ENCODE measurements around the gene ATG101. TPM values are rescaled to one million over a fixed set of nuclear protein-coding genes. Genes with fewer than 3 reads are reported as not detected.

ATG101 gene
- polyA plus RNA-seq, 1 of the 3 experiments (the other 2 are of a cell fraction): 160 TPM

GRCh38 chr12:52059582-52060497, 9.9 kb upstream of the ATG101 start:
- no peaks in the 10 kb centered on the region for H3K9me3 ChIP-seq
- no peak for DNase-seq
- peaks cover 0 to 4% of the 10 kb centered on the region in 2 experiments for H3K36me3 ChIP-seq (replicated peaks in 1 of 2; ENCODE audit: control insufficient read depth in 1 of 2, insufficient read depth in 2 of 2, low read length in 1 of 2)
- no peaks in the 10 kb centered on the region for H3F3A ChIP-seq (replicated peaks; ENCODE audit: insufficient read depth)
- no peaks in the 10 kb centered on the region for H3K27me3 ChIP-seq (ENCODE audit: insufficient read depth)
- no peaks in the 10 kb centered on the region for H4K20me1 ChIP-seq (ENCODE audit: insufficient read depth)
- H2AFZ ChIP-seq (ENCODE audit: low read depth): no peak overlapping the region
- WGBS (ENCODE audit: low lambda C conversion rate): 87% methylated on average over 12 of the region's 12 CpGs
- no peaks in the 10 kb centered on the region for H3K9me2 ChIP-seq
- H3K4me1 ChIP-seq (ENCODE audit: control insufficient read depth in 1 of 2, insufficient read depth in 2 of 2, low read depth in 1 of 2, low read length in 1 of 2): peaks cover 0 to 36% of the 10 kb centered on the region in 2 experiments; a peak in 1 of 4 replicates
- POLR2A ChIA-PET: no interaction called here
- no peak overlapping the region for H3K27ac ChIP-seq (ENCODE audit: low read depth in 2 of 2, low read length in 1 of 2)
- H3K4me2 ChIP-seq: no peak overlapping the region
- no peak overlapping the region for H3K9ac ChIP-seq
- no peaks in the 10 kb centered on the region for H3K79me2 ChIP-seq (ENCODE audit: insufficient read depth)
- no peak for TF ChIP-seq SIN3A (IDR thresholded peaks at IDR 0.05; ENCODE audit: borderline replicate concordance, low read depth, low read length)
- no peak overlapping the region for H3K4me3 ChIP-seq (ENCODE audit: low read depth in 2 of 2, low read length in 1 of 2)
- CTCF ChIA-PET: interaction anchor here (0.5 to 15.6 kb wide), 7 partner anchors 9 to 67 kb away, joined by 3 to 279 read pairs (median 5); partner anchors contain the start of genes ATG101, NR4A1 and SMIM41

DNA sequence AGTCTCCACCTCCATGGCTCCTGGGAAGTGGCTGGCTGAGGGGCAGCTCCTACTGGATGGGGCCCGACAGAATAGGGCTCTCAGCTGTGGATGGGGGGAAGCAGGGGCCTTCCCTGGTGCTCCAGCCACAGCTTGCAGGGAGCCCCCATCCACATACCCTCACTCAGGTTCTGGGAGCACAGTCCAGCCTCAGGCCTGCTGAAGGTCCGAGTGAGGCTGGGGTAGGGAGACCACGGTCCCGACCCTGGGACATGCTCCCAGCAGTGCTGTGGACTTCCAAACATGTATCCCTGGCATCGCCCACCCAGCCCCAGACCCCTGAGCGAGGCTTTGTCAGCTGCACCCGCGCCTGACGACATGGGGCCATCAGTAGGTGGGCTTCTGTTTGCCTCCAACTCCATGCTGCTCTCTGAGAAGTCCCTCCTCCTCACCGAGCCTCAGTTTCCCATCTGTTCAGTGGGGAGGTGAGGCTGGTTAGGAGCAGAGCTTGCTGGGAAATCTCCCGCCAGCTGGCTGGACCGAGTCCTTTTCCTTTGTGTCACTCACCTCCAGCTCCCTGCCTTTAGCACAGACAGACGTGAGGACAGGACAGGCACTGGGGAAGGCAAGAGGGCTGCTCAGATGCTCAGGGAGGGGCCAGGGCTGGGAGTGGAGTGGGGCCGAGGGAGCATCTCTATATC, 9.1 kb upstream of the ATG101 start:
- Histone ChIP-seq H3K4me3 (ENCODE audit: low read depth in 2 of 2, low read length in 1 of 2) (no peak overlapping the region), H3K79me2 (ENCODE audit: insufficient read depth) (no peaks in the 10 kb centered on the region), H3K4me2 (no peak overlapping the region), H2AFZ (ENCODE audit: low read depth) (no peak overlapping the region), H3K9me2 (no peaks in the 10 kb centered on the region), H3F3A (replicated peaks; ENCODE audit: insufficient read depth) (no peaks in the 10 kb centered on the region), H3K9me3 (no peaks in the 10 kb centered on the region), H3K4me1 (ENCODE audit: control insufficient read depth in 1 of 2, insufficient read depth in 2 of 2, low read depth in 1 of 2, low read length in 1 of 2) (peaks cover 0 to 36% of the 10 kb centered on the region in 2 experiments; a peak in 1 of 4 replicates), H3K9ac (no peak overlapping the region), H3K27ac (ENCODE audit: low read depth in 2 of 2, low read length in 1 of 2) (no peak overlapping the region), H3K36me3 (replicated peaks in 1 of 2; ENCODE audit: control insufficient read depth in 1 of 2, insufficient read depth in 2 of 2, low read length in 1 of 2) (peaks cover 0 to 4% of the 10 kb centered on the region in 2 experiments), H3K27me3 (ENCODE audit: insufficient read depth) (no peaks in the 10 kb centered on the region), H4K20me1 (ENCODE audit: insufficient read depth) (no peaks in the 10 kb centered on the region)
- 60% methylated on average over 6 of the region's 14 CpGs for WGBS (ENCODE audit: low lambda C conversion rate)
- ChIA-PET CTCF (interaction anchor here (0.5 to 15.6 kb wide), 7 partner anchors 8 to 67 kb away, joined by 3 to 279 read pairs (median 3); partner anchors contain the start of genes ATG101 and NR4A1), POLR2A (no interaction called here)
- TF ChIP-seq NFIC (IDR thresholded peaks at IDR 0.05; ENCODE audit: borderline replicate concordance) (no peak), FOXJ3 (CRISPR knock-in tag; IDR thresholded peaks at IDR 0.05) (no peak), RFX5 (IDR thresholded peaks at IDR 0.05; ENCODE audit: low read length) (no peak), JUND (IDR thresholded peaks at IDR 0.05) (no peak), YY1 (IDR thresholded peaks at IDR 0.05; ENCODE audit: low read depth) (no peak), SMC3 (IDR thresholded peaks at IDR 0.05; ENCODE audit: low read depth, low read length) (no peak), MEF2A (IDR thresholded peaks at IDR 0.05; ENCODE audit: borderline replicate concordance, low read depth) (no peak), SIN3A (IDR thresholded peaks at IDR 0.05; ENCODE audit: borderline replicate concordance, low read depth, low read length) (no peak), REST (IDR thresholded peaks at IDR 0.05; ENCODE audit: low read depth, low read length) (no peak), FOSL2 (IDR thresholded peaks at IDR 0.05; ENCODE audit: borderline replicate concordance, low read depth) (no peak), TEAD4 (IDR thresholded peaks at IDR 0.05; ENCODE audit: borderline replicate concordance, insufficient read depth) (no peak)
- DNase-seq: no peak

All from SK-N-SH (cell line).